GM21528 (cell line): ENCODE results near the gene DIS3L2.

ENCODE experiments used
- ATAC-seq: cut with Tn5 transposase; IDR thresholded peaks from one replicate; pipeline ENCODE4 v1.9.1; 2021; ENCODE audit warnings: mild to moderate bottlenecking, moderate library complexity; ENCODE audit not compliant: unreplicated experiment, low FRiP score

The DIS3L2 gene

GRCh38 chr2:232246245-232246644 lies 284.7 kb downstream of the DIS3L2 start:
- ATAC-seq = no peak

DNA sequence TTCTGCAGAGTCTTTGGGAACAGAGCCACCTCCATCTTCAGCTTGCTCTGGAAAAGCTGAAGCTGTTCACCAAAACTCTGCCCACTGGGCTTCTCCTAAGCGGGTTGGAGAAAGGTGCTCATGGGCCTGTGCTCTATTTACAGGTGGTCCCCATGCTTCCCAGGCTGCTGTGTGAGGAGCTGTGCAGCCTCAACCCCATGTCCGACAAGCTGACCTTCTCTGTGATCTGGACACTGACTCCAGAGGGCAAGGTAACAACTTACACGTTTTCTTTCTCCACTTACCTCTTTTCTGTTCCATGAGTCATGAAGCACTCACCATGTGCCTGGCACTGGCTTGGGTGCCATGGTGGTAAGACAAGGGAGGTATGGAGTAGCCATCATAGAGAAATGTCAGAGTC lies 287.6 kb downstream of the DIS3L2 start:
- ATAC-seq = no peak

- ATAC-seq = no peak
Measured at GRCh38 chr2:232250246-232251175, 289.0 kb downstream of the DIS3L2 start.

DNA sequence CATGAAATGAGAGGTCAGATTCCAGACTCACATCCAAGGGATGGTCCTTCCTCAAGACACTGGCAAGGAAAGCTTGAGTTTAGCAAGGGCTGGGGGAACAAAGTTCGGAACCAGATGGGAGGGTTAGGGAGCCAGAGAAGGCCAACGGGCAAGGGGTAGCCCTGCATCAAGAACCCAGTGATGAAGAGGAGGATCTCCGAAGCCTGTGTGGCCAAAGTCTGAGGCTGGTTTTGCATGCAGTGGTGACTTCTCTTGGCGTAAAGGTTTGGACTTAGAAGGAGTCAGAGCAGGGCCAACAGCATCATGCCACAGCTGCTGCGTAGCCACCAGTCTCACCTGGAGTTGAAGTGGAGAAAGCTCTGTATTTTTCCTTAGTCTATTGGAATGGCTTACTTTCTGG lies 293.5 kb downstream of the DIS3L2 start:
- no peak for ATAC-seq

GRCh38 chr2:232260075-232260474 lies 298.6 kb downstream of the DIS3L2 start:
- ATAC-seq = no peak

GRCh38 chr2:232261776-232262175 lies 300.3 kb downstream of the DIS3L2 start:
- ATAC-seq = no peak

DNA sequence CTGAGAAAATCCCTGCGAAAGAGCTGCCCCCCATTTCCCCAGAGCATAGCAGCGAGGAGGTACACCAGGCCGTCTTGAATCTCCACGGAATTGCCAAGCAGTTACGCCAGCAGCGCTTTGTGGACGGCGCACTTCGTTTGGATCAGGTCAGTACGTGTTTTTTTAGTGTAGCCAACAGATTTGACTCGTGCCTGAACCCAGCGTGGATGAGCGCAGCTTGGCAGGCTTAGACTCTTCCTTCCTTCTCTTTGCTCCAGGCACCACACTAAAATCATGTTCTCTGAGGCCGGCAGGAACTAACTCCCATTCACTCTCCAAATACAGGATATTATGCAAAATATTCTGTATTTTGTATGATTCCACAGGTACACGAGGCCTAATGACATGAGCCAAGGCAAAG lies 301.8 kb downstream of the DIS3L2 start:
- ATAC-seq = no peak

- no peak for ATAC-seq
Measured at GRCh38 chr2:232264081-232264480, 302.6 kb downstream of the DIS3L2 start.

DNA sequence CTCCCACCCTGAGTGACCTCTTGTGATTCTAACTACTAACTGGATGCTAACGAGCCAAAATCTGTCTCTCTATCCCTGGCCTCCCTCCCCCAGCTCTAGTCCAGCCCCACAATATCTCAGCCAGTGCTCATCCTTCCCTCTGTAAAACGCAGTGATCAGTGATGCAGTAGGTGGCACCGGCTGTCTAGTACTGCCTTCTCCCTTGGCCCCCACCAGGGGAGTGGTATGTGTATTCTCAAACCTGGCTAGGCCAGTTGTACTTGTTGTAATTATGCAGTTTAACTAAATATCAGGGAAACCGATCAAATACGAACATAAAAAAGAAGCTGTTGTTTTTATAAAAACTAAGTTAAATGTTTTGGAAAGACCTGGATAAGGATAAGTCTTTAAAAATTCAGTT lies 303.8 kb downstream of the DIS3L2 start:
- ATAC-seq = no peak

DNA sequence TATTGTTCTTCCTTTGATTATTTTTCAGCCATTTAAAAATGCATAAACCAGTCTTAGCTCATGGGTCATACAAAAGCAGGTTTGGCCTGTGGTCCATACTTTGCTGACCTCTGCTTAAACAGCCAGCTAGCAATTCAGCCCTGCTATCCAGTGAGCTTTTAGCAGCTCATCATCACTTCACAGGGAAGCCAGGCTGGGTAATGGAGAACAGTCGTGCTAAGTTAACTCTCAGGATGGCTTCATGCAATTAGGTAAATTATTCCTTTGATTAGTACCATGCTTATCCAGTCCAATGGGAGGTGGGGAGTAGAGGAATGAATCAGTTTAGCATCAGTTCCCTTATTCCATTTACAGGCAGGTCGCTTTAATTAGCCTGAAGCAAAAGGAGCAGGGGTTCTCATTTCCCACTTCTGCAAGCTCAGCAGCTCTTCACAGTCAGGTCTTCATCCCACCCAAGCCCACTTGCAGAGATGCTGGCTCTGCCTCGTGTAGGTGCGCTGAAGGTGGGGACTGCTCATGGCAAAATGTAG lies 307.2 kb downstream of the DIS3L2 start:
- ATAC-seq = no peak

GRCh38 chr2:232269867-232270266 lies 308.4 kb downstream of the DIS3L2 start:
- ATAC-seq = no peak

DNA sequence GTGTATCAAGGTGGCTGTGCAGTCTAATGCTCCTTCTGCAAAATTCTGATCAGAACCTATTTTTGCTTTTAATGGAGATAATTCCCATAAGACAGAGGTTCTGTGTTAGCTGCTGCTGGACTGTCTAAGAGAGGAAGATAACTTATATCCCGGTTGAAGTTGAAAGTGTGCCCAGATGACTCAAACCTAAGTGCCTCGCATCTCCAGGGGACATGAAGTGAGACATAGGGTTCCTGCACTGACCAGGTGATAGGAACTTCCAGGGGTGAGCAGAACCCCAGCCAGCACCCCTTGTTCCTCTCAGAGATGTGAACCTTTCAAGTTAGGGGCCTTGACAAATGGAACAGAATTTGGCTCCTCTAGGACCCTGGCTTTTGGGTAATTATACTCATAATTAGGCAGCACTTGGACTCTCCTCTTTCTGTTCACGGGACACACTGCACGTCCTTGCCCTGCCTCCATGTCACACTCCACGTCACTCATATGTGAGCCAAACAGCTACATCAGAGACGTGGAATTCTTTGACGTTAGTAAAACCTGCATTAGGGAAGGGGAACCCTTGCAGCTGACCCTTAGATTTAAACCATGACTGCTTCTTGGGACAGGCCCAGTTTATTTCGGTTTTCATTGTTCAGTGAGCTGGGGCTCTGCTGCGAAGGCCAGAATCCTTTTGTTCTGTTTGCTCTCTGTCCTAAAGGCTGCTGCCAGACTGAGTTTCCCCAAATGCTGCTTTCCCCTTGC lies 312.6 kb downstream of the DIS3L2 start:
- no peak for ATAC-seq

GRCh38 chr2:232275670-232276069 lies 314.2 kb downstream of the DIS3L2 start:
- ATAC-seq = no peak

DNA sequence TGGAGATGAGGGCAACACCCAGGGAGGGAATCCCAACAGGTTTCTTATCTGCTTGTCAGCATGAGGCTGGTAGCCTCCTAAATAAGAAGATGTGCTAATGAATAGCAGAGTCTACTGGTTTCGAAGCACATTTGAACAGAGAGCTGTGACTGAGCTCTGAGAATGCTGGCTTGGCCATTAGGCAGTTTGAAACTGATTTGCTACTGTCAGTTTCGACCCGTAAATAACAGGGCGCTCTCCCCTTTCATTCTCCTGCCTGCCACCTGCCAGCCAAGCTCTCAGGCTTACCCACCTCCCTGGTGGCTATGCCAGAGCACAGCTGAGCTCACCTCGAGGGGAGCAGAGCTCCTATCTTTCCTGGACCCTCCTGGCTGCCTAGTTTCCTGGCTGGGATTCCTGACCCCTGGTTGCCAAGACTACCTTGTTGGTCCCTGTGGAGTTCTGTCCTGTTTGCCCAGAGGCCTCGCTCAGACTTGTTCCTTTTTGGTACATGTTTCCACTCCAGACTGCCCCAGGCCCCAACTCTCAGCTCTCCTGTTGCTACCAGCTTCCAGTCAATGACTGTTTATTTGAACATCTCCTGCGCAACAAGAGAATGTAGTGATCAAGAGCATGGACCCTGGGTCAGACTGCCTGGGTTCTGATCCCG lies 314.7 kb downstream of the DIS3L2 start:
- no peak for ATAC-seq

DNA sequence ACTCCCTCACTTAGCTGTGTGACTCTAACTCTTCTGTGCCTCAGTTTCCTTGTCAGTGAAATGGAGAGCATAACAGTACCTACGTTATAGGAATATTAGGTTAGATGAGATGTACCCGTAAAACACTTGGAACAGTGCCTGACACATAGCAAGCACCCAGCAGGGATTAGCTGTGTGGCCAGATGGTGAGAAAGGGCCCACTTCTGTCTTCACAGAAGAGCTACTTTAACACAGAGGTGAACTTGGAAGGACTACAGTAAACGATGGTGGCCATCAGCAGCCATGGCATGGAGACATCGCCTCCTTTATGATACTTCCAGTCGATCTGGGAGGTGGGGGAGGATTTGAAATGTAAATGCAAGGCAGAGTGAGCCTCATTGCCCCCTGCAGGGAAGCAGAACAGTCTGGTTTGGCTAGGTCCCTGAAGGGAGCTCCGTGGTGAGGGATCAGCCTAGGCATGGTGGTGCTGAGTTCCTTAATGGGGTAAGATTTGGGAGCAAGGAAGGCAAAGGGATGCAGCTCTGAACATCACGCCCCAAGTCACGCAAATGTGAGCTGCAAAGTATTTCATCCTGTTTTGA lies 315.3 kb downstream of the DIS3L2 start:
- no peak for ATAC-seq

GRCh38 chr2:232278534-232278933 lies 317.0 kb downstream of the DIS3L2 start:
- ATAC-seq = no peak

- ATAC-seq = no peak
Measured at GRCh38 chr2:232280341-232280740, 318.8 kb downstream of the DIS3L2 start.

GRCh38 chr2:232281858-232282507 lies 320.5 kb downstream of the DIS3L2 start:
- ATAC-seq = no peak

GRCh38 chr2:232282508-232283055 lies 321.1 kb downstream of the DIS3L2 start:
- ATAC-seq = no peak
